Ascending aorta (tissue), 2 donors: Measurements from ENCODE around the gene CEP112. TPM values are rescaled to one million over a fixed set of nuclear protein-coding genes. Genes with fewer than 3 reads are reported as not detected.

ENCODE experiments used
- DNase-seq, 2 donors: peaks; one replicate each; pipeline ENCODE4 v3.0.0-alpha.2; 2019; ENCODE audit warnings: low spot score in 2 of 2
- H3K27ac ChIP-seq, 2 donors: fragments of 200-600 bp; sonication (generic); one replicate each; pipeline ENCODE4 v1.5.1; 2016 to 2017; ENCODE audit warnings: mild to moderate bottlenecking in 1 of 2
- H3K27me3 ChIP-seq: fragments of 200-600 bp; sonication (generic); one replicate; pipeline ENCODE4 v1.5.1; 2017
- H3K36me3 ChIP-seq, 2 donors: fragments of 200-600 bp; sonication (generic); one replicate each; pipeline ENCODE4 v1.5.1; 2016
- H3K4me1 ChIP-seq, 2 donors: fragments of 200-600 bp; sonication (generic); one replicate each; pipeline ENCODE4 v1.5.1; 2016 to 2017; ENCODE audit warnings: mild to moderate bottlenecking in 1 of 2
- H3K4me3 ChIP-seq, 2 donors: fragments of 200-600 bp; sonication (generic); one replicate each; pipeline ENCODE4 v1.5.1; 2016 to 2017; ENCODE audit warnings: mild to moderate bottlenecking in 1 of 2
- H3K9me3 ChIP-seq, 2 donors: fragments of 200-600 bp; sonication (generic); one replicate each; pipeline ENCODE4 v1.5.1; 2016
- intact Hi-C: fragments of 100-400 bp; cut with DNase I; formaldehyde crosslinking; loops from one replicate; pipeline ENCODE4 v1.15.1; 2023
- total RNA-seq: library from RNA; depleted of rRNA; stranded (reverse); fragments of >200 nt; gene quantifications from one replicate; pipeline ENCODE4 v1.1.0, GENCODE V29; 2016
- TF ChIP-seq, protein P1 (sequence below), 3 experiments: fragments of 200-600 bp in 2 of 3; fragments of 450-650 bp in 1 of 3; sonication (generic) in 2 of 3; IDR thresholded peaks; one replicate each; pipeline ENCODE4 v1.5.1; 2016 to 2019; ENCODE audit warnings: antibody characterized with exemption in 3 of 3, mild to moderate bottlenecking in 1 of 3, moderate library complexity in 1 of 3

Gene CEP112
- total RNA-seq, 1 donor from 2014 or later, result 11.4 TPM

- DNase-seq, result no peak
- Histone ChIP-seq H3K4me1 (no peaks in the 10 kb centered on the region), H3K36me3 (no peaks in the 10 kb centered on the region), H3K9me3 (no peaks in the 10 kb centered on the region), H3K27me3 (no peaks in the 10 kb centered on the region), H3K27ac (no peak overlapping the region), H3K4me3 (no peak overlapping the region)
- TF ChIP-seq, protein P1, sequence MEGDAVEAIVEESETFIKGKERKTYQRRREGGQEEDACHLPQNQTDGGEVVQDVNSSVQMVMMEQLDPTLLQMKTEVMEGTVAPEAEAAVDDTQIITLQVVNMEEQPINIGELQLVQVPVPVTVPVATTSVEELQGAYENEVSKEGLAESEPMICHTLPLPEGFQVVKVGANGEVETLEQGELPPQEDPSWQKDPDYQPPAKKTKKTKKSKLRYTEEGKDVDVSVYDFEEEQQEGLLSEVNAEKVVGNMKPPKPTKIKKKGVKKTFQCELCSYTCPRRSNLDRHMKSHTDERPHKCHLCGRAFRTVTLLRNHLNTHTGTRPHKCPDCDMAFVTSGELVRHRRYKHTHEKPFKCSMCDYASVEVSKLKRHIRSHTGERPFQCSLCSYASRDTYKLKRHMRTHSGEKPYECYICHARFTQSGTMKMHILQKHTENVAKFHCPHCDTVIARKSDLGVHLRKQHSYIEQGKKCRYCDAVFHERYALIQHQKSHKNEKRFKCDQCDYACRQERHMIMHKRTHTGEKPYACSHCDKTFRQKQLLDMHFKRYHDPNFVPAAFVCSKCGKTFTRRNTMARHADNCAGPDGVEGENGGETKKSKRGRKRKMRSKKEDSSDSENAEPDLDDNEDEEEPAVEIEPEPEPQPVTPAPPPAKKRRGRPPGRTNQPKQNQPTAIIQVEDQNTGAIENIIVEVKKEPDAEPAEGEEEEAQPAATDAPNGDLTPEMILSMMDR (IDR thresholded peaks at IDR 0.05), result no peak
- intact Hi-C loops, result no loop called here
These were observed 487.2 kb downstream of the CEP112 start for GRCh38 chr17:65704731-65705130.

GRCh38 chr17:65703891-65704290 is 488.0 kb downstream of the CEP112 start:
- no peak overlapping the region for H3K4me3 ChIP-seq
- no peaks in the 10 kb centered on the region for H3K27me3 ChIP-seq
- no peaks in the 10 kb centered on the region for H3K4me1 ChIP-seq
- H3K9me3 ChIP-seq, result no peaks in the 10 kb centered on the region
- TF ChIP-seq, protein P1 (IDR thresholded peaks at IDR 0.05), result no peak
- H3K27ac ChIP-seq, result no peak overlapping the region
- H3K36me3 ChIP-seq, result no peaks in the 10 kb centered on the region
- DNase-seq, result no peak
- intact Hi-C loops, result no loop called here

DNA sequence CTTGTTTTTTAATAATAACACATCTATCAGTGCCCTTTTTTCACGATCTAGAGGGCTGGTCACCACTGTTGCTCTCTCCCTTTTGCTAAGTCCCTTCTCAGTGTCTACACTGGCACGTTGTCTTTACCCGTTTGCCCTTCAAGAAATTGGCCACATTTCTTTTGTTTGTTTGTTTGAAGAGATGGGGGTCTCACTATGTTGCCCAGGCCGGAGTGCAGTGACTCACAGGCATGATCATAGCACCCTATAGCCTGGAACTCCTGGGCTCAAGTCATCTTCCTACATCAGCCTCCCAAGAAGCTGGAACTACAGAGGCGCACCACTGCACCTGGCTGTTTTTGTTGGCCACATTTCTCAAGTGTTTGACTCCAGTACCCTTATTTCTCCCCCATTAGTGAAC is 492.5 kb downstream of the CEP112 start:
- Histone ChIP-seq H3K36me3 (no peaks in the 10 kb centered on the region), H3K27me3 (no peaks in the 10 kb centered on the region), H3K9me3 (no peaks in the 10 kb centered on the region), H3K27ac (no peak overlapping the region), H3K4me1 (peaks cover 0 to 2% of the 10 kb centered on the region in 2 donors), H3K4me3 (no peak overlapping the region)
- TF ChIP-seq, protein P1 (IDR thresholded peaks at IDR 0.05), result no peak
- intact Hi-C loops, result no loop called here
- DNase-seq, result no peak

- H3K27me3 ChIP-seq, result no peaks in the 10 kb centered on the region
- H3K4me1 ChIP-seq, result peaks cover 0 to 2% of the 10 kb centered on the region in 2 donors
- no peak for DNase-seq
- peak overlapping the region in 1 of 2 donors; percentile 4 for H3K27ac ChIP-seq
- H3K9me3 ChIP-seq, result no peaks in the 10 kb centered on the region
- TF ChIP-seq, protein P1 (IDR thresholded peaks at IDR 0.05), result no peak
- intact Hi-C loops, result no loop called here
- no peaks in the 10 kb centered on the region for H3K36me3 ChIP-seq
- peak overlapping the region in 1 of 2 donors; percentile 42 for H3K4me3 ChIP-seq
These were observed 493.4 kb downstream of the CEP112 start for GRCh38 chr17:65698381-65699061.

- H3K9me3 ChIP-seq, result no peaks in the 10 kb centered on the region
- H3K4me1 ChIP-seq, result peaks cover 0 to 2% of the 10 kb centered on the region in 2 donors
These were observed 494.3 kb downstream of the CEP112 start for GRCh38 chr17:65697661-65698060.

More at GRCh38 chr17:65697661-65698060, 494.3 kb downstream of the CEP112 start:
- intact Hi-C loops, result no loop called here
- H3K27me3 ChIP-seq, result no peaks in the 10 kb centered on the region
- H3K27ac ChIP-seq, result no peak overlapping the region
- H3K36me3 ChIP-seq, result no peaks in the 10 kb centered on the region
- TF ChIP-seq, protein P1 (IDR thresholded peaks at IDR 0.05), result no peak
- DNase-seq, result no peak
- peak overlapping the region in 1 of 2 donors; percentile 42 for H3K4me3 ChIP-seq
